AG20443 (cell line): ENCODE measurements around the gene NAA10.
"Not testable (repeated sequence)": the region's sequence is repeated elsewhere in the genome, so short reads cannot be mapped to it uniquely, and the experiment has no call there.

Experiments used
- DNase-seq: peaks from one replicate; pipeline ENCODE4 v3.0.0; 2012; ENCODE audit warnings: low spot score, mixed read lengths

Gene NAA10

DNA sequence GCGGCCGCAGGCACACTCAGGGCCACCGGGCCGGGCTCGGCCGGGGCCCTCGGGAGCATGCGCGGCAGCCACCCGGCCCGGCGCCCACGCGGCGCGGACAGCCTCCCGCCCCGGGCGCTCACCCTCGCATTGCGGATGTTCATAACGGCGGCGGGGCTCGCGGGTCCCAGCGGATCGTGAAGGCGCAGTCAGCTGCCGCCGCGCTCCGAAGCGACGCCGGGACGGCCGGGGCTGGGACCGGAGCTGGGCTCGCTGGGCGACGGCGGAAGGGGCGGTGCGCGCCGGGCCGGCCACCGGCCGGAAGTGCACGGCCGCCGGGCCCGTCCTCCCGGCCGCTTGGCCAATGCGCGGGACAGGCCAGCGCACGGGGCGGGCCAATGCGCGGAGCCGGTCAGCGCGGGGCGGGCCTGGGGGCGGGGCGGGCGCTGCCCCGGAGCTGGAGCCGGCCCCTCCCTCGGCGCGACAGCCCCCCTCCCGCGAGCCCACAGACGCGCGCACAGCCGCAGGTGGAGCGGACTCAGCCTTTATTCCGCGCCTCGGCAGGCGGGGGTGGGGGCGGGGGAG lies at the start of gene NAA10:
Gene NAA10 (minus strand): TSS at position 276 of the 564 bp plus-strand sequence. CDS start 133 bp downstream, at position 143.
- peak; percentile 93 for DNase-seq

DNA sequence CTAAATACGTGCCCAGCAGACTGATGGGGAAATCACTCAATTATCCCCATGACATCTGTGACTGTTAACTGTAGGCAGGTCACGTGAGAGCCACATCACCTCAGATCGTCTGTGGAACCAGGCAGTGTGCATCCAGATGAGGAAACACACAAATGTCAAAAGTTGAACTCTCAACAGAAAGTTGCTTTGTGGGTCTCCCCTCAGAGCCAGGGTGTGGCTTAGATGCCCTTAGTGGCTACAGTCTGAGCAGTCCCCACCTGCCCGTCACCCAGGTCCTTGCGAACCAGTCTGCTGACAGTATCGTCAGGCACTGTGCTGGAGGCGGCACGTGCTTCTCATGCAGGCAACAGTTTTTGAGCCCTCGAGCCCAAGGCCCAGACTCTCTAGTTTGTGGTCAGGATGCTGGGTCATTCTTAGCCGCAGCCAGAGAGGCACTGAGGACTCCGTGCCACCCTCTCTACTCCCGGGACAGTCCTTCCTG lies 48.5 kb upstream of the NAA10 start:
- DNase-seq, result no peak

DNA sequence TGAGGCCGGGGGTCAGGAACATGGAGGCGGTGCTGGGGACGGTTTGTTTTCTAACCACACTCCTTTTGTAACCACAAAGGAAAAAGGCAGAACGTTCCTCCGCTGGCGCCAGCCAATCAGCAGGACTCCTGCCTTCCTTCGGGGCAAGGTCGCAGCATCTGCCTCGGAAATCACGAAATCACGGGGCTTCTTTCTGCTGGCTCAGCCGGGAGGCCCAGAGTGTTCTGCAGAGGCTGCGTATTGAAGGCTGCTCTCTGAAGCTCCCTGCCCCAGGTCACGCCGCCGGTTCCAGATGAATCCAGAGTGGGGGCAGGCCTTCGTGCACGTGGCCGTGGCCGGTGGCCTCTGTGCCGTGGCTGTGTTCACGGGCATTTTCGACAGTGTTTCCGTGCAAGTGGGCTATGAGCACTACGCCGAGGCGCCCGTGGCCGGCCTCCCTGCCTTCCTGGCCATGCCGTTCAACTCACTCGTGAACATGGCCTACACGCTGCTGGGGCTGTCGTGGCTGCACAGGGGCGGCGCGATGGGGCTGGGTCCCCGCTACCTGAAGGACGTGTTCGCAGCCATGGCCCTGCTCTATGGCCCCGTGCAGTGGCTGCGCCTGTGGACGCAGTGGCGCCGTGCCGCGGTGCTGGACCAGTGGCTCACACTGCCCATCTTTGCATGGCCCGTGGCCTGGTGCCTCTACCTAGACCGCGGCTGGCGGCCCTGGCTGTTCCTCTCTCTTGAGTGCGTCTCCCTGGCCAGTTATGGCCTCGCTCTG lies 47.1 kb upstream of the NAA10 start:
- DNase-seq, result no peak

- no peak for DNase-seq
These were observed 46.4 kb upstream of the NAA10 start for GRCh38 chrX:153981231-153981630.

- not testable (repeated sequence) for DNase-seq
These were observed 45.6 kb upstream of the NAA10 start for GRCh38 chrX:153980394-153980793.

- DNase-seq, result no peak
These were observed 40.0 kb upstream of the NAA10 start for GRCh38 chrX:153974726-153975286.

- no peak for DNase-seq
These were observed 39.3 kb upstream of the NAA10 start for GRCh38 chrX:153974003-153974725.

DNA sequence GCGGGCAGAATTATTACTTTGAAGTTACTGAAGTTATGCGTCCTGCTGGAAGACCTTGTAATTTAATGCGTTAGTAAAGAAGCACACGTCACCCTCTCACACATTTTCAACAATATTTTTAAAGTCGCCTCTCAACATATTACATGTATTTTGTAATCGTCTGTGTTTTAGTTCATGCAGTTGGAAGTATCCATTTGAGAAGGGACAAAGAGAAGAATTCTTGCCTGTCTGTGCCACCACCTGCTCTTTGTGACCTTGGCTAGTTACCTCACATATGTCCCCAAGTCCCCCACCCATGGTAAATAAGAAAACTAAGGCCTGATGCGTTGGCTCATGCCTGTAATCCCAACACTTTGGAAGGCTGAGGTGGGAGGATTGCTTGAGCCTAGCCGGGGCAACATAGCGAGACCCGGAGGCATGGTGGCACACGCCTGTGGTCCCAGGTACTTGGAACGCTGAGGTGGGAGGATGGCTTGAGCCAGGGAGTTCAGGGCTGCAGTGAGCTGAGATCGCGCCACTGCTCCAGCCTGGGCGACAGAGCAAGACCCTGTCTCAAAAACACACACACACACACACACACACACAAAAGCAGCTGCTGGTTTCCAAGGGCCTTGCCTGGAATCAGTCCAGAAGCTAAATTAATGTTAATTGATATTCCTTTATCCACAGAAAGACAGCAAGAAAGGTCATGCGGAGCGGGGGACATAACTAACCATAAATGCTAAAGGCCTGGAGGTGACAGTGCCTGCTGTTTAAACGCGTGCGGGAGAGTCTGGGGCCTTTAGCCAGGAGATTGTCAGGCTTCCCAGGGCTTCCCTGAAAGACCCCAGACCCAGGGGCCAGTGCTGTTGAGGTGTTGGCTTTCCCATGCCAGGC lies 38.5 kb upstream of the NAA10 start:
- DNase-seq, result no peak

- peak; percentile 92 for DNase-seq
These were observed 37.7 kb upstream of the NAA10 start, which contains the start of gene TMEM187 for GRCh38 chrX:153972368-153973126. TMEM187 (plus strand) TSS chrX:153972754; CDS start chrX:153982063, 9,309 bp downstream.

- peak; percentile 74 for DNase-seq
These were observed 36.9 kb upstream of the NAA10 start, which contains the start of gene HCFC1 for GRCh38 chrX:153971450-153972367. HCFC1 (minus strand) TSS chrX:153971818; CDS start chrX:153970840, 978 bp downstream.

DNA sequence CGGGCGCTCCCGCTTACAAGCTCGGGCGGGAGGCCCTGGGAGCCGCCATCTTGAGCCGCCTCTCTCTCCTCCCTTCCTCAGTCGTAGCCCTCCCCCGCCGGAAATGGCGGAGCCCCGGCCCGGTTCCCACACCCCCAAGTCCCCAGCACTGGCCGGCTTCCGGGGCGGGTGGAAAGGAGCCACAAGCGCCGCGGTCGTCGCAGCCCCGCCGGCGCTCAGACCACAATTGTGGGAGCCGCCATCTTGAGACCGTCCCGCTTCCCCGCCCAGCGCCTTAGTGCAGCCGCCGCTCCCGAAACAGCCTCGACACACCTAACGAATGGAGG lies 36.2 kb upstream of the NAA10 start:
- peak; percentile 79 for DNase-seq

DNA sequence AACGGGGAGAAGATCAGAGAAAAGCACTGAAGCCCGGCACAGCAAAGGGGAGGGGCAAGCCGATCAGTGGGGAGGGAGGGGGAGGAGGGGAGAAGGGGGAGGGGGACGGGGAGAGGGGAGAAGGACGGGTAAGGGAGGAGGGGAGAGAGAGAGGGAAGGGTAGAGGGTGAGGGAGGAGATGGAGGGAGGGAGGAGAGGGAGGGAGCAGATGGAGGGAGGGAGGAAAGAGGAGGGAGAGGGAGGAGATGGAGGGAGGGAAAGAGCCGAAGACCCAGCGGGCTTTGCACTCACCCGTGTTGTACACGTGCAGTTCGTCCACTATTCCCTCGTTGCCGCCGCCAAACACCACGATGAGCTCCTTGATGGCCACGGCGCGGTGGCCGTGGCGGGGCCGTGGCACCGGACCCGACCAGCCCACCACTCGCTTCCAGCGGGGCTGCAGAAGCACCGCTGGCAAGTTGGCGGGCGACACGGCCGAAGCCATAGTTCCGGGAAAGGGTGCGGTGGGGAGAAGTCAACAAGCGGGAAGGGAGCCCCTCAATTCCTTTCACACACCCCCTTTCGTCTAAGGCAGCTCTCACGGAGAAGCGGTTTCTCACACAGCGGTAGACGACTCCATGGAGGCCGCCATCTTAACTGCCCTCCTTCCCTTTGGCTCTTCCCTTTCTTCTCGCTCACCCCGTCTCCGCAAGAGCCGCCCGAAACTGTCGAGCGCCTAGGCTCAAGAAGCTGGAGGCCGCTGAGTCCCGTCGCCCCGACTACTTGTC lies 35.7 kb upstream of the NAA10 start:
- peak; percentile 24 for DNase-seq

DNA sequence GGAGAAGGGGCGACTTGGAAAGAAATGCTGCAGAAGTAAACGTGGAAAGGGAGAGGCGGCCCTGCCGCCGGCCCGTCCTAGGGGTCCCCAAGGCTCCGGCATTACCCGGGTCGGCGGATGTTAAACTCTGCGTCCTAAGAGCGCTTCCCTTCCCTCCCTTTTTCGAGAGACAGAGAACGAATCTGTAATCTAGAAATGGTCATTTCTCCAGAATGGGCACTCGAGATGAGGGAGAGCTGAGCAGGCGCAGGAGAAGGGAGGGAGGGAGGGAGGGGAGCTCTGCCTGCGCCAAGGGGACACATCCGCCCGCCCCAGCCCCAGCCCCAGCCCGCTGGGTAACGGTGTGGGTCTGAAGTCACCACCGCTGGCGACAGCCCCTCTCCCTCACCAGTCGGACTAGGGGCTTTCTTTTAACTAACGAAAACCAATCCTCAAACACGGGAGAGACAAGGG lies 35.1 kb upstream of the NAA10 start:
- DNase-seq, result peak; percentile 18

DNA sequence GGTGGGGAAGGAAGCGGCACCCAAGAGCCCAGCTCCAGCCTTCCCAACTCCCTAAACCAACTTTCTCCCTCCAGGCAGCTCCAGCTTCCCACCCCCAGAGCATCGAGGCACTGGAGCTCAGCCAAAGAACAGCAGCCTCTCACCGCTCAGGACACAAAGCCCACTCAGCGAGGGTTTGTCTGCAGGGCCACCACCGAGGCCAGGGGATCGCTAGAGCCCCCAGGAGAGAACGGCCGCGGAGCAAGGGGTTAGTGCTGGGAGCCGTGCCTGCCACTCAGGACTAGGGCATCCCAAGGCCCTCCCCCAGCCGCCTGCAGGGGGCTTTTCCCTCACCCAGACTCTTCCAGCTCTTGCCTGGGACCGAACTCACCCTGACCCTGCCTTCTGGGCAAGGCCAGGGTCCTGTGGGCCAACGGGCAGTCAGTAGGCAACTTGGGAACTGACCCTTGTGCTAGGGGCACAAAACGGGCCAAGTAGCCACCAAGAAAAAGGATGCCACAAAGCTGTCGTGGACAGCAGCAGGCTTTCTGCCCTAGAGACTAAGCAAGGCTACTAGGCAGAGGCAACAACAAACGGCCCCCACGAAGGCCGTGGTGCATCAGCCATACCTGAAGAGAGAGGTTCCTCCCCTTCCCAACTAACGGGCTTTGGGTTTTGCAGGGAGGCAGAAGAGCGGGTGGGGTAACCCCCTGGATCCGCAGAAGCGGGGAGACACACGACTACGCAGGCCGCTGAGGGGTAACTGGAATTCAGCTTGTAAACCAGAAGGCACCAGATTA lies 34.5 kb upstream of the NAA10 start:
- DNase-seq, result no peak

- DNase-seq, result no peak
These were observed 33.9 kb upstream of the NAA10 start for GRCh38 chrX:153968754-153969124.

DNA sequence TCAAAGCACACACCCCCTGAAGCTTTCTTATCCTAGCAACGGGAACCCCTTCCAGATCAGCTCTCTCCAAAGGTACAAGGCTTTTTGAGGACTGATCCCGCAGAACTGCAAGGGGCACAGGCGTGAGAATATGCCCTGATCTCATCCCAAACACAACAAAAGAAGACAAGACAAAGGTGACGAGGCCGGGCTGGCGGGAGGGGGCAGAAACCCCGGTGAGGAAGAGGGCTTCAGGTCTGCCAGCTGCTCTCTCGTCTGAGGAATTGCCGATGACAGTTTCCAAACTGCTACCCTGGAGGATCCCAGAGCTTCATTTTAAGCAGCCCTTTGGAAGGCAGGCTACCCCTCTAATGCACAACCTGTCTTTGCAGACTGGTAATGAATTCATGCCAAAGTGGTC lies 33.4 kb upstream of the NAA10 start:
- no peak for DNase-seq

GRCh38 chrX:153967536-153968224 lies 32.8 kb upstream of the NAA10 start:
- no peak for DNase-seq
